ENCODE measurements around the gene PTPRG. TPM values are rescaled to one million over a fixed set of nuclear protein-coding genes. Genes with fewer than 3 reads are reported as not detected.

Gene PTPRG
- total and polyA plus RNA-seq, 2 of the 13 experiments (the other 11 are each of a cell fraction or from before 2014, with no cell fraction given) = 8.0 to 25.3 TPM

DNA sequence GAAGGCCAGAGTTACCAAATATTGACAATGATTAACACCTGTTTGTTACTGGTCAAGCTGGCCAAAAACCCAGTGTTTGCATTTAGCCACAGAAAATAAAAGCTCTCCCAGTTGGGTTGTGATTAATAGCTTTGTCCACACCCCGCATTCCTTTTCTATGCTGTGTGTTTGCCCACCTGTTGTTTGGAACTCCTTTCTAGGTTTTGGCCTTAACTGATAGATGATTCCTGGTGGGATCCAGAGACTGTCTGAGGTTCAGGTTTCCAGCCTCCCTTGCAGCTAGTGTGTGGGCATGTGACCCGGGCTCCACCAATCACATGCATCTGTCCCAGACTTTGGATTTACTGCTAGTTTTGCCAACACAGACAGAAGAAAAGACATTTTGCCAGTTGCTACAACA, 83.8 kb downstream of the PTPRG start (continued):
- TF ChIP-seq HOMEZ (CRISPR knock-in tag; IDR thresholded peaks at IDR 0.05; ENCODE audit: low read depth) (peak; percentile 40; the same call in 1 of the 2 replicates), FOXA1 (IDR thresholded peaks at IDR 0.05) (no peak), FOXA1 (CRISPR knock-in tag; IDR thresholded peaks at IDR 0.05) (peak; percentile 37; the same call in 1 of the 2 replicates), RBM22 (optimal IDR thresholded peaks at IDR 0.05; ENCODE audit: low read length) (peak; percentile 23), PHF20 (CRISPR knock-in tag; IDR thresholded peaks at IDR 0.05) (no peak), NR2F6 (IDR thresholded peaks at IDR 0.05) (no peak), NR2F6 (CRISPR knock-in tag; IDR thresholded peaks at IDR 0.05) (0 out of 2 replicates have a peak, but pooled peaks have one; percentile 22), RCOR2 (CRISPR knock-in tag; IDR thresholded peaks at IDR 0.05) (peak; percentile 22; the same call in 1 of the 2 replicates), EP300 (IDR thresholded peaks at IDR 0.05; ENCODE audit: low read depth in 2 of 2, low read length in 2 of 2) (peak in 1 of 2 experiments; percentile 44; a peak in 1 of 4 replicates), EP300 (CRISPR knock-in tag; IDR thresholded peaks at IDR 0.05; ENCODE audit: borderline replicate concordance) (peak; percentile 74)

DNA sequence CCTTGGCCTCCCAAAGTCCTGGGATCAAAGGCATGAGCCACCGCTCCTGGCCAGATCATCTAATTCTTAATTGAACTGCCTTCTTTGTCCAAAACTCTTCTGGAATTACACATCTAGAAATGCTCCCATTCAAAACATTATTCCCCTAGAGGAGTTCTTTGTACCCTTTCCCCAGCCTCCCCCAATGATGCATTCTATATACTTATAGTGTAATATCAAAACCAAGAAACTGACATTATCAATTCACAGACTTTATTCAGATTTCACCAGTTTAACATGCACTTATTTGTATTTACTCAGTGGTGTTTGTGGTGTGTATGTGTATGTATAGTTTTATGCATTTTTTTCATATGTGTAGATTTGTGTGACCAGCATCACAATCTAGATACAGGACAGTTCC, 85.0 kb downstream of the PTPRG start:
- Histone ChIP-seq H3K9ac (ENCODE audit: insufficient read depth, low read depth, low read length) (no peak overlapping the region), H3K9me3 (ENCODE audit: low read length) (peaks cover 8% of the 10 kb centered on the region), H2AFZ (ENCODE audit: low read length) (no peak overlapping the region), H3K27ac (ENCODE audit: extremely low read length, insufficient read depth, low read length) (no peak overlapping the region), H3K36me3 (replicated peaks in 1 of 2; ENCODE audit: control insufficient read depth in 1 of 2, insufficient read depth in 2 of 2, low read length in 2 of 2) (no peaks in the 10 kb centered on the region), H3K4me3 (replicated peaks in 1 of 3; ENCODE audit: insufficient read depth in 1 of 3, low read depth in 2 of 3, low read length in 3 of 3) (no peak overlapping the region), H3K4me2 (ENCODE audit: low read depth, low read length) (no peak overlapping the region), H3K79me2 (ENCODE audit: insufficient read depth, low read length) (peaks cover 32% of the 10 kb centered on the region), H3K27me3 (ENCODE audit: control insufficient read depth in 1 of 2, insufficient read depth in 2 of 2, low read length in 2 of 2) (no peaks in the 10 kb centered on the region), H4K20me1 (ENCODE audit: insufficient read depth, low read length) (no peaks in the 10 kb centered on the region), H3K4me1 (ENCODE audit: insufficient read depth, low read length) (peaks cover 28% of the 10 kb centered on the region)
- 100% methylated on average over 1 of the region's 1 CpG for WGBS (ENCODE audit: low lambda C conversion rate)
- CTCF ChIA-PET (ENCODE audit: low intra/inter-chr PET ratio, low total read pairs) = no interaction called here
- no peak for DNase-seq (ENCODE audit: low spot score)
- intact Hi-C loops (cut with micrococcal nuclease; ENCODE audit: unreplicated experiment) = no loop called here
- ATAC-seq = no peak
- POLR2A ChIA-PET = no interaction called here
- no peak for TF ChIP-seq SNRNP70 (IDR thresholded peaks at IDR 0.05; ENCODE audit: low read depth, low read length)
- no TSS peak for BruUV-seq (replicated peaks)
- in situ Hi-C loops (cut with HindIII; ENCODE audit: extremely low pct_ligation_motif_present, low pct_unique_long_range_greater_than_20kb) = no loop called here
- no peak for FAIRE-seq

All from HepG2 (cell line).